T-helper 9 cell (primary cell): ENCODE data around the gene SLC39A13.

Source experiments
- DNase-seq: peaks from one replicate; pipeline ENCODE4 v3.0.0-alpha.2; 2020

Gene SLC39A13

DNA sequence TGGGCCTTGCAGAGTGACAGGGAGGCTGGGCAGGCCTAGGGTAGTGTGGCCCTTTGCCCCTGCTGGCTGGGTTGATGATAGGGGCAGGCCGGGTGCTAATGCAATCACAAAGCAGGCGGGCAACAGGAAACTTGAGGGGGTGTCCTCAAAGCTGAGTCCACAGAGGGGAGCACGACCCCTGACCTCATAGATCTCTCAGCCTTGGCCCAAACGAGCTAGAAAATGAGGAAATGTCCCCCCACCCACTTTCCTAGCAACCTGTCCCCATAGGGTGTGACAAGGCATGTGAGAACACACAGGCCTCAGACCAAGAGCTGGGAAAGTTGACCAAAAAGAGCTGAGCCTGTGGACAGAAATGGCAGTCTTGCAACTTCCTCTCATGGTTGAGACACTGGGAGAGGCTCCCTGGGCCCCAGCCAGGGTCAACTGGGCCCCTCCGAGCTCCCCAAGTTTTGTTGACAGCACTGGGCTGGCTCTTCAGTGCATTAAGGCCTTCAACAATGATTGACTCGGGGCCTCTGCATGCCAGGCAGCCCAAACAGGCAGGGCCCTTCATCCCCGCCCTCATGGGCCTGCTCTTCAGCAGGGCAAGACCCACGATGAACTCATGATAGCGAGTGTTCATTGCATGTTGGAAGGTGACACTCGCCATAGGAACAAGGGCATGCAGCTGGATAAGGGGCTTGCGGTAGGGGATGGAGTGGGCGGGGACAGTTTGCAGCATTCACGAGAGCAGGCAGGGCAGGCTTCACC, 20.3 kb upstream of the SLC39A13 start:
- DNase-seq, result no peak

DNA sequence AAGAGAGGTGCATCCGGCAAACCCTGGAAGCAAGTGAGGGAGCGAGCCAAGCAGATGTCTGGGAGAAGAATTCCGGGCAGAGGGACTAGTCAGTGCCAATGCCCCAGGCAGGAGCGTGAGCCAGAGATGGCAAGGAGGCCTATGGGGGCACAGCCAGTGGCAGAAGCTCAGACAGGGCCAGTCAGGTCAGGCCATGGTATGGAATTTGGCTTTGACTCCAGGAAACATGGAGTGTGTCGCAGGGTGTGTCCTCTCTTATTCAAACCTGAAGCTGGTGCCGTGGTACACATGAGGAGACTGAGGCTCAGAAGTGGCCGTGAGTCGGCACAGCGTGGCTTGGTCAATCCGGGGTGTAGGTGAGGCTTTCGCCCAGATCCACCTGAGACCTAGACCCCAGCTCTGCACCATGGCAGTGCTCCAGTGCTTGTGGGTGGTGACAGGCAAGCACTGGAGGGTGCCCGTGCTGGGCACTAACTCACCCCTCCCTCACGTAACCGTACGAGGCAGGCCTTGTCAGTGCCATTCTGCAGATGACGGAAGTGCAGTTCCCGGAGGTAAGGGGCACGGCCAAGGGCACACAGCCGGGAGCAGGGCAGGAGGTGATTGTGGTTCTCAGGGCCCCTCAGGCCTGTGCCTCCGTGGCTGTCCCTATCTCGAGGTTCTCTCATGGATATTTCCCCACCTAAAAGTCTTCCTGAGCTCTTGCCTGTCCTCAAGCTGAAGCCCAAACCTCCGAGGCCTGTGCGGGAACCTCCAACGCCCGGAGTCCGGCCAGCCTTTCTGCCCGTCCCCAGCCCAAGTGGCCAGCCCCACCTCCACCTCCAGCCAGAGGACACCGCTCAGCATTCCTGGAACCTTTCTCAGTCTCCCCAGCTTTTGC, 19.5 kb upstream of the SLC39A13 start:
- DNase-seq, result no peak

DNA sequence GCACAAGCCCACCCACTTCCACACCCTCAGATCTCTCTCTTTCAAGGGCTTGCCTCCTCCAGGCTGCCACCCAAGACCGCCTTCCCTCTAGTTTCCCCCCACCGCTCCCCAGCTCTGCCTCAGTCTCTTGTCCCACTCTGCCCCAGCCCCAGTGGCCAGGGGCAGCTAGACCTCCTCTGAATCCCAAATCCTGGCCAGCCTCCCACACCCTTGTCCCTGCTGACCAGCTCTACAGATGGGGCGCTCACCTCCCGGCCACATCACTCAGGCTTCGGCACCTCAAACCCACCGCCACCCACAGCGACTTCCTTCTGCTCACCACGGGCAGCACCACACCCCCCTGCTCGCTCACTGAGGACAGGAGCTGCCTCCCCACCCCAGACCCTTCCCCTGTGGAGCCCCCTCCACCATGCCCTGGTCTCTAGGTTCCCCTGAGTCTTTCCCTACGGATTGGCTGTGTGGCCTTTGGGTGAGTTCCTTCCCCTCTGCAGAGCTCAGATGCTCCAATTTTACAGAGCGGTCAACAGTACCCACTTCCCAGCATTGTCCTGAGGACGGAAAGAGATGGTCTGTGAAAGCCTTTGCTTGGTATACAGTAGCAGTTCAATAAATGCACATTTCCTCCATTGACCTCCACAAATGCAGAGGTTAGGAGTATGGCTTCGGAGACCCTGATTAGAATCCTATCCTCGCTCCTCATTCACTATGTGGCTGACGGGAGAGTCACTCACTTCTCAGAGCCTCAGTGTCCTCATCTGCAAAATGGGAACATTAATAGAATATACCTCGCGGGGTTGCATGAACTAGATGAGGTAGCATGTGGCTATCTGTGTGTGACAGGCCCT, 18.6 kb upstream of the SLC39A13 start:
- DNase-seq, result no peak

DNA sequence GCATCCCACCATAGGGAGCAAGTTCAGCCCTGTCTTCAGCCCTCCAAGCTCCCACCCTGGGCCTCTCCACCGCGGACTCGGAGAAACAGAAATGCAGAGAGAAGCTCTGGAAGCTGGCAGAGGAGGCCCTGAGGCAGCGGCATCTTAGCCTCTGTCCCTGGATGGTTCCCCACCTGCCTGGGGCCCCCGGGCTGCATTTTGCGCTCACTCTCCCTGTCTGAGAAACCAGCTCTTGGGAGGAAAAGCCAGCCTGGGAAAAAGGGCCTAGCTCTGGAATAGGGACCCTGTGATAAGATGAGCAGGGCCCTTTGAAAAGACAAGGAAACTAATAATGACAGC, 18.0 kb upstream of the SLC39A13 start:
- no peak for DNase-seq

DNA sequence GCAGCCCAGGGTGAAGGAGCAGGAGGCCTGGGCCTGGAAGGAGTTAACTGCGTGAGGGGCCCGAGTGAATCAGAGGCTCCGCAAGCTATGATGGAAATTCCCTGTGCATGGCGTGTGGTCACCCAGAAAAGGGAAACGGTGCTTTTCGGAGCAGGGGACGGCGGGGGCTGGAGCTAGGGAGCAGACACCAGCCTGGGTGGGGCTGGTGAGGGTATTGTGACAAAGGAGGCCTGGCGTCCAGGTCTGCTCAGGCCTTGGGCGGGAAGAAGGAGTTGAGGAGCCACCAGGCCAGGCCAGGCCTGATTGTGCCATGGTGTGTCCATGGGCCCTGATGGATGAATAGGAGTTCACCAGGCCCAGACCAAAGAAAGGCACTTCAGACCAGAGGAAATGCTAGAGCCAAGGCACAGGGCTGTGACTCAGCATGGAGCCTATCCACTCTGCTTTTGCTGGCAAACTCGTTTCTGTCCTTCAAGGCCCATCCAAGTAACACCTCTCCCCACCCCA, 17.3 kb upstream of the SLC39A13 start:
- no peak for DNase-seq

DNA sequence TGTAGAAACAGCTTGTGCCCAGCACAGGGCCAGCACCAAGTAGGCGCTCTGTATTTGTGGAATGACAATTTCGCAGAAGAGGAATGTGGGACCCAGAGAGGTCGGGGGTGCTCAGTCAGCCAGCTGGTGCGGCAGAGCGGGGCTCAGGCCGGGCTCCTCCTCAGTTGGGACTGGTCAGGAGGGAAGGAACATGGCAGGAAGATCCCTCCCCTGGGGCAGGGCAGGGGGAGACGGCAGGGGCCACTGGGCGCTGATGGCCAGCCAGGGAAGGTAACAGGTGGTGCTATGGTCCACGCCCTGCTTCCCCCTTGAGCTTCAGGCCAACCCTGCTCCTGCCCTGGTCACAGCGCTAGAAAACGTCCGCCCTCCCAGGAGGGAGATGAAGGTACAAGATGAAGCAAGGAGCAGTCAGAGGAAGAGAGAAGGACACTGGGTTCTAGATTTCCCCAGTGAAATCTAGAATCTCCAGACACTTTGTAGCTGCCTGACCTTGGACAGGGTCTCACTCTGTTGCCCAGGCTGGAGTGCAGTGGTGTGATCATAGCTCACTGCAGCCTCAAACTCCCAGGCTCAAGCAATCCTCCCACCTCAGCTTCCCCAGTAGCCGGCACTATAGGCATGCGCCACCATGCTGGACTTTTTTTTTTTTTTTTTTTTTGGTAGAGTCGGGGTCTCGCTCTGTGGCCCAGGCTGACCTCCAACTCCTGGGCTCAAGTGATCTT, 16.5 kb upstream of the SLC39A13 start:
- DNase-seq, result no peak

DNA sequence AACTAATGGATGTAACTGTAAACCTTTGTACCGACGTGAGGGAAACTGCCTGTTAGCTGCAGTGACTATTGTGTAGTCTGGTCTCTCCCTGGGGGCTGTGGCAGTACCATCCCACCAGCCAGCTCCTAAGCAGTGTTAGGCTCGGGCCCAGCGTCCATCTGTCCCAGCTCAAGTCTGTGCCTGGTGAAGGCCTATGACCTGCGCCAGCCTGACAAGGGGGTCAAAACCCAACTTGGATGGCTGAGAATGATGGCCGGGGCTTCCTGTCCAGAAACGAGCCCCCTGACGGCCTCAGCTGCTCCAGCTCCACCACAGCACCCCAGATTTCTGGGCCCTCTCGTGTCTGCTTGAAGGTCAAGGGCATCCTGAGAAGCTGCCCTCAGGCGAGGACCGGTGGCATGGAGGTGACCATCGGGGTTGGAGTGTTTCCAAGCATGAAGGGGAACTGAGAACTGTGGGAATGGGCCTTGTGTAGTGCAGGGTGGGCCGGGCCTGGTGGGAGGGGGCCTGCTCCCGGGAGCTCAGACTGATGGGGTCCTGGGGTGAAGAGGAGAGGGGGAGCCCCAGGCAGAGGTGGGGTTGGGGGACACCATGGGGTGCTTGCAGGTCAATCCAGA, 15.7 kb upstream of the SLC39A13 start:
- DNase-seq, result no peak

DNA sequence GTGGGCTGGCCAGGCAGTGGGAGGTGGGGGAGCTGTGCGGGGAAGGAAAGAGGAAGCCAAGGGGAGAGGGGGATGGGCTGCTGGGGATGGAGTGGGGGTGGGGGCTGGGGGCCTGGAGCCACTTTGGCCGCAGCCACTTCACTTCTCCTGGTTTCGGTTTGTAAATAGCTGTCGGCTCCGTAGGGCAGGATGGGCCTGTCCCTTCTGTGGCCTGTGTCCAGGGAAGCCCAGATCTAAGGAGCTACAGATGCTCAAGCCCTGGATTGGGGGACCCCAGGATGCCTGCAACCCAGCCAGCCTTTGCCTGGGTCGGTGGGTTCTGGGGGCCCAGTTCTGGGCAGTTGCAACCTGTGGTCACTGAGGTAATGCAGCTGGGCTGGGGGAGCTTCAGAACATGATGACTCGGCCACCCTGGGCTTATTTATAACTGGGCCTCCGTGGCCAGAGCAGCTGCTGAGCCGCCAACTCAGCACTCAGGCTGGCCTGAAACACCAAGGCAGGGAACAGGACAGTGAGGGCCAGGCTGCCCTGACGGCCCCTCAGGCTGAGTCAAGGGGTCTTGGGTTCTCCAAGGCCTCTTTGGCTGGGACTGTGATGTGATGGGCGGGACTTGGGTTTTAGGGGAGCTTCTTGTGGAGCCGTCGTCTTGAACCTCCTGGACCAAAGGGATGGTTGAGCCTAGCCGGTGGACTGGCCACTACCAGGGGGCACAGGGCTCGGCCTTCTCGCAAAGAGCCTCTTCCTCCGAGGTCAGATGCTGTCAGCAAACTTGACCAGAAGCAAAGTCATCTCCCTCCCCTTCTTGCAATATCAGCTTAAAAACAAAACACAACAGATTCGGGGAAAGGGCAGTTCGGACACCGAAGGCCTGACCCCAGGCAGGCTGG, 15.0 kb upstream of the SLC39A13 start:
- DNase-seq, result no peak

DNA sequence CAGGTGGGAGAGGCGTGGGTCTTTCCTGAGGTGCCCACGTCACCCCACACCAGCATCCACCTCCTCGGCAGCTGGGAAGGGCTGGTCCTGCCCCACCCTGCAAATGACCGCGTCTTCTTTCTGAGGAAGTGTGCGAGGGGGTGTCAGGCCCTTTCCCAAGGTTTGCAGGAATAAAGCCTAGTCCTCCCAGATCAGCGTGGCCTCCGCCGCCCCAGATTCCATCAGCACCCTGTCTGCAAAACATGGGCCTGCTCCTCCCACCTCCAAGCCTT, 14.4 kb upstream of the SLC39A13 start:
- DNase-seq, result no peak

DNA sequence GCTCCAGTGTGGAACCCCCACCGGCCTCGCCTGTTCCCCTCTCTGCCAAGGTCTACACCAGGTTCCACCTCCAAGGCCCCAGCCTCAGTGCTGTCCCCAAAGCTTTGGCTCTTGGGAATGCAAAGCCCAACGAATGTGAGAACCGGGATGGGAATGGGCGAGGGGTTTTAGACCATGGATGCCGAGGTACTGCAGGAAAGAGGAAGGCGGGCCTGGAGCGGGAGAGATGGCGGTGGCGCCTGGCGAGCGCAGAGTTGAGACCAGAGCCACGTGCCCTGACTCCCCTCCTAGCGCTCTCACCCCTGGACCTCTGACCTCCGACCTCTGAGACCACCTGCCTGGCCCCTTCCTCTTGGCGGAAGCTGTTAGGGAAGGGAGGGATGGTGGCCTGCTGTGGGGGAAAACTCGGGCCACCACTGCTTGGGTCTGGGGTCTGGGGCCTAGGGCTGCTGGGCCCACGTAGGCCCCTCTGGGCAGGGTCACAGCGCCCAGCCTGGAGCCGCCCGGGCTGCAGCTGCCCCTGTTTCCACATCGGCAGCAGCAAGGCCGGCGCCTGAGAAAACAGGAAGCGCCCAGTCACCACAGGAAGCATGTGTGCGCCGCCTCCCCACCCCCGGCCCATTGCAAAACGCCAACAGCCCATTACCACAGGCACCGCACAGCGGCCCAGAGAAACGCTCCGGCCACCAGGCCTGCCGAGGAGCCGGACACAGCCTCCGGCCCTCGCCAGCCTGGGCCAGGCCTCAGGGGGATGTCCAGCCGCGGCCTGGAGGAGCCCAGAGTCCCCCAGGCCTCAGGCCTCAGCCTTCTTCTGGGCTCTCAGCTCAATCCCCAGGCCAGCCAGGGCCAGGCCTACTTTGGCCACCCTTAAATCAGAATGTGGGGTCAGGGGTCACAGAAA, 13.8 kb upstream of the SLC39A13 start:
- DNase-seq, result peak; percentile 31

DNA sequence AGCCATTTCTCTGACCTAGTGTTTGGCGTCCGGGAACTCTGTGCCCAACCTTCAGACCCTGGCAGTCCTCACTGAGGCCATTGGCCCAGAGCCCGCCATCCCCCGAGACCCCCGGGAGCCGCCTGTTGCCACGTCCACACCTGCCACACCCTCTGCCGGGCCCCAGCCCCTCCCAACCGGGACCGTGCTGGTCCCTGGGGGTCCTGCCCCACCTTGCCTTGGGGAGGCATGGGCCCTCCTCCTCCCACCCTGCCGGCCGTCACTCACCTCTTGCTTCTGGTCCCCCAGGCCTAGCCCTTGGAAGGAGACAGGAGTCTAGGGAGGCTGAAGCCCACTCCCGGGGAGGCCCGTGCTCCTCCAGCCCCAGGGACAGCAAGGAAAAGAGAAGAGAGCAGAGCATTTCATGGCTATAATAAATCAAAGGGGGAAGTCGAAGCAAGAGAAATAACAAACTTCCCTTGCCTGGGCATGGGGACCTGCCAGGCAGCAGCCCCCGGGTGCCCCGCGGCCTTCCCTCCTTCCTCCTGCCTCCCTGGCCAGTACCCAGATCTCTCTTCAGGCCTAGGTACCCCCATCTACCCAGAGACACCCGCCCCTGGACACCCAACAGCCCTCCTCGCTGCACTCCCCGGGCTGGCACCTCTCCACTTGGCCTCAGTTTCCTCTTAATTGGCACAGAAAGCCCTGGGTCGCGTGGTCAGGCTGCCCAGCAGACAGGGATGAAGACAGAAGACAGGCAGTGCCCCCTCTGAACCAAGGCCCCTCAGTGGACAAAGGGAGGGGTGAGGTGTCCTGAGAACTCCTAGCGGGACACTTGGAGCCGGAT, 13.0 kb upstream of the SLC39A13 start:
- no peak for DNase-seq

DNA sequence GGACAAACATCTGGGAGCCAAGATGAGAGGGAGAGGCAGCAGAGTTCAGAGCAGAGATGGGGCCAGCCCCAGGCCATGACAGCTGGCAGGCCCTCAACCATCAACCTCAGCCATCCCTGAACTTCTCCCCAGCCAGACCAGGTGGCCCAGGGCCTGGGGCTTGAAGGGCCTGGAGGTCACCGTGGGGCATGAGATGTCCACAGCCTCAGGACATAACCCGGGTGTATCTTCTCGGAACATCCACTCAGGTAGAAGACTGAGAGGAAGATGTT, 12.4 kb upstream of the SLC39A13 start:
- DNase-seq, result no peak

DNA sequence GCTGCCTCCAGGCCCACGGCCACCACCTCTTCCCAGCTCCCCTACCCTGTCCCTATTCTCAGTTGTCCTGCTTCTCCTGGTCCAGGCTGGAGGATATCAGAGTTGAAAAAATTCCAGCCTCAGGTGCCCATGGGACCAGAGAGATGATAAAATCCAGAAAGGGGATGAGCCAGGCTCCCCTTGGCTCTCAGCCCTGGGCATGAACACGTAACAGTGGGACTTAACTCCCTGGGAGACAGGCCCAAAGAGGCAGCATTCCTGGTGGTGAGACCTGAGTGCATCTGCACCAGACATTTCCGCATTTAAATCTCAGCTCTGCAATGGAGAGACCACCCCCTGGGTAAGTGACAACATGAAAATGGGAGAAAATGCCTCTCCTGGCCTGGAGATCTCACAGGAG, 10.4 kb upstream of the SLC39A13 start:
- no peak for DNase-seq

DNA sequence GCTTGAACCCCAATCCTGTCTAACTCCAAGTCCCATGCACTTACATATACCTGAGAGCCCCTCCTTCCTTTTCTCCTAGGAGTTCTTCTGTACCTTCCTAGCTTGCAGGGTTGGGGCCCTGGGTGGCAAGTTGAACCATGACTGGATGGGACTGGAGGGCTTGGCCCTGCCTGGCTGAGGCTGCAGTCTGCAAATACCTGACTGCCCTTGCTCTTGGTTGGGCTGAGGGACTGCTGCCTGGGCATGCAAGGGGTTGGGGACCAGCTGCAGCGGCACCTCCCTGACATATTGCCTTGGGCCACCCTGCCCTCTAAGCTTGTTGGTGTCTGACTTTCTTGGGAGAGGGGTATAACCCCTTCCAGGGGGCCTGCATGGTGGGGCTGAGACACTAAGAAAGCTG, 9.8 kb upstream of the SLC39A13 start:
- DNase-seq, result no peak

DNA sequence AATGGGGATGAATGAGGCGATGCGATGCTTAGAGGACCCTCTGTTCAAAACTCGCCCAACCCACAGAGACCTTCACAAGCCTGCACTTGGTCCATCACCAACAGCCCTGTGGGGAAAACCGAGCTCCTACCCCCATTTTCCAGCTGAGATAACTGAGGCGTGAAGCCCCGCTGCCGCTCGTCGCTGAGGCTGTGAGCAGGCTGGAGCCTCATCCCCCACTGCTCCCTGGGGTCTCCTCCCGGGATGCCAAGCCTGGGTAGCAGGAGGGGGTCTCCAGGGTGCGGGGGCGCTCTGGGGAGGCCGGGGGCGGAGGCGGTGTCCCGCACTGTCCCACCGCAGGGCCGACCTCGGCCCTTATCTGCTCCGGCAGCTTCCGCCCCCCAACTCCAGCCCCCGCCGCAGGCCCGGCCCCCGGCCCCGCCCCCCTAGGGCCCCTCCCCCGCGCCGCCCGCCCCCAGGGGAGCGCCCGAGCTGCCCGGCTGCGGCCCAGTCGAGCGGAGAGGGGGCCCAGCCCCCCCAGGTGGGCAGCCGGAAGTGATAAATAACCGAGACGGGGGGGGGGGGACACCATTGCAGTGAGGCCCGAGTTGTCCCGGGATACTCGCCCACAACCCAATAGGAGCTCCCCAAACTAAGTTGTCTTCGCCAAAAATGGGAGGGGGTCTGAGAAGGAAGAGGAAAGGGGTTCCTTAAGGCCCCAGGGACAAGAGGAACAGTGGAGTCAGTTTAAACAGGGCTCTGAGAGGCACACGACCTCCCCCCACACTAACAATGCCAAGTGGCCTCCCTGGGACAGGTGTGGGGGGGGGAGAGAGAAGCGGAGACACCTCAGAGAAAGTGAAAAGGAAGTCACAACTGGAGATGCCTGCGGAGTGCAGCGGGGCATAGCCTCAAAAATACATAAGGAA, 8.3 kb upstream of the SLC39A13 start:
- DNase-seq, result peak; percentile 37

DNA sequence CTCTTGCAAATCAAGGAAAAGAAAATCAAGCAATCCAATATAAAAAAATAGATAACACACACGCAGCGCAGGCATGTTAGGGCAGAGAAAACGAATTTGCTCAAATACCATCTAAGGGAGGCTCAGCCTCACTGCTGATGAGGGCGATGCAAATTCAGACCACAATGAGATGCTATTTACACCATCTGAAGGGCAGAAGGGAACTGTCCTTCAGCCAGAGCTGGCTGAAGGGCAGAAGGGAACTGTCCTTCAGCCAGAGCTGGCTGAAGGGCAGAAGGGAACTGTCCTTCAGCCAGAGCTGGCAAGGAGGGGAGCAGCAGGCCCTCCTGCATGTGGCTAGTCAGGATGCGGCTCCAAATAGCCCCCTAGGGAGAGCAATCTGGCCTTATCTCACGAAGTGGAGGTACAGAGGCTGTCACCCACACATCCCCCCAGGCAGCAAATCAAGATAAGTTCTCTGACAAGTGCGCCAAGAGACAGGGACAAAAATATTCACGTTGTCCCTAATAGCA, 7.6 kb upstream of the SLC39A13 start:
- no peak for DNase-seq

DNA sequence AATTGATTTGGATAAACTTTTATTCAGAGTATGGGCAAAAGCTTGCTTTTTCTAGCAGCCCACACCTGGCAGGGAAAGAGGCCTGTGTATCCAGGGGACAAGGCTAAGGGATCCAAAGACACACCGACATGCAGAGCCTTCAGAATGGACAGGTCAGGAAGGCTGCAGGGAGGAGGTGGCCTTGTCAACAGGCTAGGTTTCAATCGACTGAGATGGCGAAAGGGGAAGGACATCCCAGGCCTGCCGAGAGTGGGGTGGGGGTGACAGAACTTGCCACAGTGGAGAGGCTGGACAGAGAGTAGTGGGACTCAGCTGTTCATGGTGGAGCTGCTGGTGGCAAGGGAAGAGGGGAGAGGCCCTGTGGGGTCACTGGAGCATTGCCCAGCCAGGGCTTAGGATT, 5.3 kb upstream of the SLC39A13 start:
- no peak for DNase-seq

DNA sequence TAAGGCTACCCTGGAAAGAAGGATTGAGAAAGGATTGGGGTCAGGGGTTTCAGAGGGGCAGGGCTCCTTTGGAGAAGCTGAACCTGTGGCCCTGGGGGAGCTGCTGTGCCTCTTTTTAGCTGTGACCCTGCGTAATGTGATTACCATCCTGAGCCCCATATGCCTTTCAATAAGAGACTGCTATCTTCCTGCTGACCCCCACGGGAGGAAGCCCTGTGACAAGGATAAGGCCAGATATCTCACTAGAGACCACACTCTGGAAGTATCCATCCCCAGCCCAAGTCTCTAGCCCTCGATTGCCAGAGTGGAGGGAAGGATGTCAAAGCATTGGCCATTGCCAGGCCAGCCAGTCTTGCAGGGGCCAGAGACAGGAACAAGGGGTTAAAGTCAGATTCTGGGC, 4.8 kb upstream of the SLC39A13 start:
- no peak for DNase-seq
